T1000 (cell line): ENCODE data around the gene NSD1.

Experiments used
- DNase-seq: peaks from one replicate; lab custom pipeline; 2025; ENCODE audit warnings: mixed read lengths; lab: John Stamatoyannopoulos, UW

NSD1 gene

DNA sequence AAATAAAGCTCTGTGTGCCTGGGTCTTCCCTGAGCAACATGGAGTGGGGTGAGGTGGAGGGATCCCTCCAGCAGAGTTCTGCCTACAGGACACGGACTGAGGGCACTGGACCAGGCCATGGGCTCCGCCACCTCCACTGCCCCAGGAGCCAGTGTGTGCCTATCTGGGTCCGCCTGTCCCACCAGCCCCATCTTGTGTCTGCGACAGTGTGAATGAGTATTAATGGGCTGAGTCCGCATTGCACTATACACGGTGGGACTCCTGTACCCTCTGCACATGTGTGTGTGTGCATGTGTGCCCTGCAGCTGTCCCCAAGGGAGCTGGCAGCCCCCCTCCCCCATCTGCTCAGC is 35.5 kb upstream of the NSD1 start:
- no peak for DNase-seq

GRCh38 chr5:177098470-177099141 is 35.0 kb upstream of the NSD1 start:
- DNase-seq, result no peak

DNA sequence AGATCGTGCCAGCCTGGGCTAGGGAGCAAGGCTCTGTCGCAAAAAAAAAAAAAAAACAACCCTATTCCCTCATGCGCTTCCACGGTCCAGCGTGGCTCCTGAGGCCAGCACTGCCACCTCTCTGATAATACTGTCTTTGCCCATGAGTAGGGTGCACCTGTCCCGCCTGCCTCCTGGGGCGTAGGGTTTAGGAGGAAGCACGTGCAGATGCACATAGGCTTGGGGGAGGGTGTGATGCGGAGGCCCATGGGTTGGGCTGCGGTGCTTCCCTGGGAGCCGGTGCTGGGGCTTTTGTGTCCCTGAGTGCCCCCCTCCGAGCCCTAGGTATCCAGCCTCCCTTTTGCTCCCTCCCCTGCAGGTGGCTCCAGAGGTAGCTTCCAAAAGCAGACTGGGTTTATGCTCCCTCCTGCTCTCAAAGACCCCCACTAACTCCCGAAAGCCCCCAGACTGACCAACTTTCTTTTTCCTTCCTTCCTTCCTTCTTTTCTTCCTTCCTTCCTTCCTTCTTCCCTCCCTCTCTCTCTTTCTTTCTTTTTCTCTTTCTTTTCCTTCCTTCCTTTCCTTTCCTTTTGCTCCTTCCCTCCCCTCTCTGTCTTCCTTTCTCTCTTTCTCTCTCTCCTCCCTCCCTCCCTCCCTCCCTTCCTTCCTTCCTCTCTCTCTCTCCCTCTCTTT is 34.0 kb upstream of the NSD1 start:
- DNase-seq, result no peak

DNA sequence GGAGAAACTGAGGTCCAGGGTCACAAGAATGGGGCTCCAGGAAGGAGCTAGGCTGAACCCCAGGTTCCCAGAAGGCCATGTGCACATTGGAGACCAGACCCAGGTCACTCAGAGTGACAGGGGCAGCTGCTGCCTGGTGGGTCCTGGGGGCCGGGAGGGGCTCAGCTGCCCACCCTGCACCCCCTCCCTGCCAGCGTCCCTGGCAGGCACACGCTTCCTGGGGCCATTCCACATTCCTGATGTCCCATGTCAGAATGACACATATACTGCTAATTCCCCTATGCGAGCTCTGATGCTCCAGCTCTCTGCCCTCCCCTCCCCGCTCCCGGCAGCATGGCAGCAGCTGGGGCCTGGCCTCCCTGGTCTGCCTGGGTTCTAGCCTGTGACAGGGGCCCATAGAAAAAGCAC is 32.9 kb upstream of the NSD1 start:
- no peak for DNase-seq

- DNase-seq, result no peak
Observed at GRCh38 chr5:177103523-177104253, 29.9 kb upstream of the NSD1 start.

GRCh38 chr5:177105691-177106476 is 27.7 kb upstream of the NSD1 start:
- DNase-seq, result no peak

DNA sequence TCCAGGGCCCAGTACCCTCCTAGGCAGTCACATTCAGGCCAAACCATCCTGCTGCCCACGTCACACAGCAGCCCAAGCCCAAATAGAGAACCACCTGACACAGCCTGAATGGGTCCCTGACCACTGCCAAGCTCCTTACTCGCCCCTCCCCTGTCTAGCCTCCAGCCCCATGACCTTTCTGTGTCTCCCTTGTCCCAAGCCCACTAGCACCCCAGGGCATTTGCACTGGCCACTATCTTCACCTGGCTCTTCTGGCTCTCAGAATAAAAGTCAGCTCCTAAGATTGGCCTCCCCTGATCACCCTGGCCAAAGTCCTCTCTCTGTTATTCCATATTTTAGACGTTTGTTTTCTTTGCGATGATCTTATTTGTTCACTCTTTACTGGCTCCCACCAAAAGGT is 26.4 kb upstream of the NSD1 start:
- no peak for DNase-seq

DNA sequence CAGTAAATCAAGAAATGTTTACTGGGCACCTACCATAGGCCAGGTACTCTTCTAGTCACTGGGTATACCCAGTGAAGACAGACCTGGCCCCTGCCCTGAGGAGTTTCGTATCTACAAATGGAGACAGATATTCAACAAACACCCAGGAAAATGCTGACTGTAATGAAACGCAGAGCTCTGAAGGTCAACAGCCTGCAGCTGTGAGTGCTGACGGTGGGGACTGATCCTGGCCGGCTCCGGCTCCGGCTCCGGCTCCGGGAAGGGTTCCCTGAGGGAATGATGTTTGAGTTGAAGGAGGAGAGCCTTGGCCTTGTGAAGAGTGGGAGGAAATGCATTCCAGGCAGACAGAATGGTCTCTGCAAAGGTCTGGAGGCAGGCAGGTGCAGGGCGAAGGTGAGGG is 23.8 kb upstream of the NSD1 start:
- no peak for DNase-seq

GRCh38 chr5:177111720-177112394 is 21.7 kb upstream of the NSD1 start:
- peak; percentile 43 for DNase-seq

DNA sequence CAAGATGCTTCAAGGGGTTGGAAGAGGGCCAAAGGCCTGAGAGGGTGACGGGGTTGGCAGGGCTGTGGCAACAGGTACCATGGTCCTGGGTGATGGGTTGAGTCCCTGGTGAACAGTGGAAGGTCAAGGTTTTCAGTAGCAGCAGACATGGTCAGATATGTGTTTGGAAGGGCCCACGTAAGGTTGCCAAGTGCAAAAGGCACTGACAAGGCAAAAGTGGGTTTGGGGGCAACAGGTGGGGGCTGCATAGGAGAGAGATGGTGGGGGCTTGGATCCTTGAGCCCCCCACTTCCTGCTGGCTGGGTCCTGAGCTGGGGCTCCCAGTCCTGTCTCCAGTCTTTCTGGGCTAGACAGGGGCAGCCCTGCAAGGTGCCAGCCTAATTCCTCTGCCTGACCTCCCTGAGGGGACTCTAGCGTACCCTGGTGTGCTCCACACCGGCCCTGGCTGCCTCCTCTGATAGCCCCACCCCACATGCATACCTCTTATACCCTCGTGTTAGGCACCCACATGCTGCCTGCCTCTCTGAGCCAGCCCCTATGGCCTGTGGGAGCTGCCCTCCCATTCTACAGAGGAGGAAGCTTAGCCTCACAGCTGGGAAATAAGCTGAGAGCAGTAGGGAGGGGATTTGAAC is 20.9 kb upstream of the NSD1 start:
- DNase-seq, result no peak

- DNase-seq, result peak; percentile 66
Observed at GRCh38 chr5:177113566-177114424, 19.8 kb upstream of the NSD1 start.

- no peak for DNase-seq
Observed at GRCh38 chr5:177116631-177117373, 16.8 kb upstream of the NSD1 start.

GRCh38 chr5:177117441-177118045 is 16.0 kb upstream of the NSD1 start:
- DNase-seq, result no peak

DNA sequence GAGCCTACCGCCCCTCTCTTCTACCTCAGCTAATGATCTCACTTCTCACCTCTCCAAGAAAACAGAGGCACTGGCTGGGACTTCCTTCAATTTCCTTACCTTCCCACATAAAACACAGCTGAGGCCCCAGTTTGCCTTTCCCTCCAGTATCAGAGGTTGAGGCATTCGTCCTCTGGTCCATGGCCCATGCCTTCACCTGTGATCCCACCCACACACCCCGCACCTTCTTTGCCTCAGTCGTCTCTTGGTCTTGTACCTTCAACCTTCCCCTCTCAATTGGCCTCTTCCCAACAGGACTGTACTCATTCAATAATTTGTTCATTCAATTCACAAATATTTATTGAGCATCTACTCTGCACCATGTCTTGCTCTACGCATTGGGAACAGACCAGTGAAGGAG is 11.0 kb upstream of the NSD1 start:
- no peak for DNase-seq

DNA sequence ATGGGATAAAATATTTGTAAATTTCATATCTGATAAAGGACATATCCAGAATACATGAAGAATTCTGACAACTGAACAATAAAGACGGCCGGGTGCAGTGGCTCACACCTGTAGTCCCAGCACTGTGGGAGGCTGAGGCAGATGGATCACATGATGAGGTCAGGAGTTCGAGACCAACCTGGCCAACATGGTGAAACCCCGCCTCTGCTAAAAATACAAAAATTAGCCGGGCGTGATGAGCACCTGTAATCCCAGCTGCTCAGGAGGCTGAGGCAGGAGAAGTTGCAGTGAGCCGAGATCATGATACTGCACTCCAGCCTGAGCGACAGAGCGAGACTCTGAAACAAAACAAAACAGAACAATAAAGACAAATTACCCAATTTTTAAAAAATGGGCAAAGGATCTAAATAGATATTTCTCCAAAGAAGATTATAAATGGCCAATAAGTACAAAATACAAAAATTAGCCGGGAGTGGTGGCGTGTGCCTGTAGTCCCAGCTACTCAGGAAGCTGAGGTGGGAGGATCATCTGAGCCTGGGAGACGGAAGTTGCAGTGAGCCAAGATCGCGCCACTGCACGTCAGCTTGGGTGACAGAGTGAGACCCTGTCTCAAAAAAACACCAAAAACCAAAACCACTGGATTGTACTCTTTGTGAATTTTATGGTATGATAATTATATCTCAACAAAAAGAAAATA is 9.6 kb upstream of the NSD1 start:
- DNase-seq, result no peak

DNA sequence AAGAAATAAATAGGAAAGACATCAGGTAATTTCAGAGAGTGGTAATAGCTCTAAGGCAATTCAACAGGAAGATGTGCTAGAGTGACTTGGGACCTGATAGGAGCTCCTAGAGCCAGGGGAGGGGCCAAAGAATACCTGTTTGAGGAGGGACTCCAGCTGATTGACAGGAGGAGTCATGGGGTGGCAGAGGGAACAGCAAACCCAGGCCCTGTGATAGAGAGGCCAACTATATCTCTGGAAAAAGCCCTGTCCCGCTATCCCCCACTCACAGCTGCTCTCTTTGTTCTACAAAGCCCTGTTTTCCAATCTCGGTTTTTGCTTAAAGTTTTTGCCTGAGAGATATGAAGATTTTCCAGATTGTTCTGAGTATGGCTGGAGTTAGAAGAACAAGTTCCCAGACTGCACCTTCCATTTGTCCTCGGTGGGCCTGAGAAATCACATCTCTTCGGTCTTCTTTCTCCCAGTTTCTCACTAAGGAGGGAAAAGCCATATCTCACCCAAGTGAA is 9.0 kb upstream of the NSD1 start:
- no peak for DNase-seq

- DNase-seq, result no peak
Observed at GRCh38 chr5:177126771-177127170, 6.8 kb upstream of the NSD1 start.

GRCh38 chr5:177128551-177128981 is 5.0 kb upstream of the NSD1 start:
- no peak for DNase-seq
